Natural killer cell treated with Interleukin-12 subunit alpha and Interleukin-12 subunit beta and Interleukin-15 and Interleukin-18, amount 100 ng/mL, for 72 hours (primary cell): ENCODE data around the gene PDYN. TPM values are rescaled to one million over a fixed set of nuclear protein-coding genes. Genes with fewer than 3 reads are reported as not detected.

Experiments
- ATAC-seq, 2 donors: fragments of 150-1000 bp; cut with Tn5 transposase in 1 of 2; sonication (Bioruptor Pico), chemical (Tn5 transposase) in 1 of 2; 2 replicates each; pipeline ENCODE4 v1.10.0; 2021
- DNase-seq: peaks from one replicate; pipeline ENCODE4 v3.0.0; 2022; ENCODE audit warnings: low spot score
- H3K27ac Mint-ChIP-seq, 2 donors: 1 replicate in 1 of 2; 2 replicates in 1 of 2; pipeline ENCODE4 v1.8.0; 2022; ENCODE audit warnings: mixed read lengths in 2 of 2, mild to moderate bottlenecking in 1 of 2, moderate library complexity in 1 of 2
- H3K27me3 Mint-ChIP-seq, 2 donors: 1 replicate in 1 of 2; 2 replicates in 1 of 2; pipeline ENCODE4 v1.8.0; 2022; ENCODE audit warnings: mixed read lengths in 2 of 2
- H3K36me3 Mint-ChIP-seq: one replicate; pipeline ENCODE4 v1.8.0; 2022; ENCODE audit warnings: mixed read lengths
- H3K4me1 Mint-ChIP-seq, 2 donors: 1 replicate in 1 of 2; 2 replicates in 1 of 2; pipeline ENCODE4 v1.8.0; 2022; ENCODE audit warnings: low read depth in 2 of 2, mixed read lengths in 2 of 2, mild to moderate bottlenecking in 1 of 2
- H3K4me3 Mint-ChIP-seq: one replicate; pipeline ENCODE4 v1.8.0; 2022; ENCODE audit warnings: mixed read lengths
- H3K9me3 Mint-ChIP-seq: 2 replicates; pipeline ENCODE4 v1.8.0; 2022; ENCODE audit warnings: mixed read lengths
- total RNA-seq, 2 donors: library from RNA; stranded (reverse); gene quantifications; one replicate each; pipeline ENCODE4 v1.2.3, GENCODE V29; 2022

Gene PDYN
- total RNA-seq, 2 donors from 2014 or later = not detected

DNA sequence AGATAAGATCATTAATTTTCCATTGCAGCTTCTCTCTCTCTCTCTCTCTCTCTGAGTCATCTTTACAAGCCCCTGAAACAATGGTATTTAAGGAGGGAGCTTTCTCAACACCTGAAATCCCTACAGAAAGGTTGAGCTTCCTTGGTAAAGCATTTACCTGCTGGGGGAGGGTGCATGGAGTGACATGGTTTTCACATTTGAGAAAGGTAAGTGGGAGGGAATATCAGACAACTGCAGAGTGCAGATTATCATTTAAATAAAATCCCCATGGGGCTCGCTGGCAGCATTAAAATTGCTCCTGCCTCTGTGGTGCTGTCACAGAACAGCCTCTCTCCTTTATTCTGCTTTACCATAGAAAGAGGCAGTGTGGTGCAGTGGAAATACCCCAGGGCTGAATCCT, 10.3 kb upstream of the PDYN start:
- Mint-ChIP-seq H3K36me3 (no peaks in the 10 kb centered on the region), H3K27ac (no peak overlapping the region), H3K27me3 (peaks cover 3 to 4% of the 10 kb centered on the region in 2 donors), H3K9me3 (no peaks in the 10 kb centered on the region), H3K4me1 (no peaks in the 10 kb centered on the region), H3K4me3 (no peak overlapping the region)
- DNase-seq (no peak), ATAC-seq (no peak)

DNA sequence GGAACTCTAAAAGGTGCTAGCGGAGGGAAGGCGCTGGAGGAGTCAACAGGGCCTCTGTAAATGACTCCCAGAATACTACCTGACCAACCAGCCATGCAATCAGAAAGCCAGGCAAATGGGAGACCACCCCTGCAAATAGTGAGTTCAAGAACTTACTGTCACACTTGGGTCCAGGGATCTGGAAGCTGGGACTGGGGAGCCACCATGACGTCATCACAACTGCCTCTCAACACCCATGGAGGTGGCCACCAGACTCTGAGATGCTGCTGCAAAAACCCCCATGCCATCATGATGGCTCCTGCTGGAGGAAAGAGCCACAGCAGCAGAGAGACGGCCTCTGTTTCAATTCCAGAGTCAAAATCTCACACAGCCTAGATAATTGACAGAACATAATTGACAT, 8.5 kb upstream of the PDYN start:
- H3K36me3 Mint-ChIP-seq = no peaks in the 10 kb centered on the region
- H3K27ac Mint-ChIP-seq = no peak overlapping the region
- H3K4me1 Mint-ChIP-seq = no peaks in the 10 kb centered on the region
- no peak overlapping the region for H3K4me3 Mint-ChIP-seq
- H3K9me3 Mint-ChIP-seq = no peaks in the 10 kb centered on the region
- ATAC-seq = no peak
- peaks cover 13 to 16% of the 10 kb centered on the region in 2 donors for H3K27me3 Mint-ChIP-seq
- no peak for DNase-seq

GRCh38 chr20:2001119-2001518, 7.3 kb upstream of the PDYN start:
- no peak for DNase-seq
- Mint-ChIP-seq H3K27me3 (peaks cover 21 to 28% of the 10 kb centered on the region in 2 donors), H3K9me3 (no peaks in the 10 kb centered on the region), H3K36me3 (no peaks in the 10 kb centered on the region), H3K27ac (no peak overlapping the region), H3K4me1 (no peaks in the 10 kb centered on the region), H3K4me3 (no peak overlapping the region)
- no peak for ATAC-seq

- Mint-ChIP-seq H3K9me3 (no peaks in the 10 kb centered on the region), H3K36me3 (no peaks in the 10 kb centered on the region), H3K4me3 (no peak overlapping the region), H3K27me3 (peaks cover 21 to 30% of the 10 kb centered on the region in 2 donors), H3K4me1 (no peaks in the 10 kb centered on the region), H3K27ac (no peak overlapping the region)
- no peak for DNase-seq
- ATAC-seq = no peak
Measured at GRCh38 chr20:2000285-2000684, 6.4 kb upstream of the PDYN start.

DNA sequence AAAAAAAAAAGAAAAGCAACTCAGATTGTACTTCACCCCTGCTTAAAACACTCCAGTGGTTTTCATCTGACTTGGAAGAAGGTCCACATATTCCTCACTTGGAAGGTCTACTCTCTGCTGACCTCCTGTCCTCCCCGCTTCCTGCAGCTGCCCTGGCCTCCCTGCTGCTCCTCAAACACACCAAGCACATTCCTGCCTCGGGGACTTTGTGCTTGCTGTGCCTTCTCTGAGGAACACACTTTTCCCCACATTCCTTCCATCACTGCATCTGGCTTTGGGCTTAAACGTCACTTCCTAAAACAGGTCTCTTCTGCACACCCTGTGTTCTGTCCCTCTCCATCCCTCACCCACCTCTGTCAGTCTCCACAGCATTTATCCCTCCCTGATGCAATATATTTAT, 4.9 kb upstream of the PDYN start:
- Mint-ChIP-seq H3K27ac (no peak overlapping the region), H3K4me3 (no peak overlapping the region), H3K36me3 (no peaks in the 10 kb centered on the region), H3K4me1 (no peaks in the 10 kb centered on the region), H3K27me3 (peaks cover 26 to 39% of the 10 kb centered on the region in 2 donors), H3K9me3 (no peaks in the 10 kb centered on the region)
- no peak for DNase-seq
- no peak for ATAC-seq

GRCh38 chr20:1998193-1998520, 4.3 kb upstream of the PDYN start:
- no peaks in the 10 kb centered on the region for H3K36me3 Mint-ChIP-seq
- H3K4me3 Mint-ChIP-seq = no peak overlapping the region
- H3K27me3 Mint-ChIP-seq = peaks cover 26 to 39% of the 10 kb centered on the region in 2 donors
- H3K4me1 Mint-ChIP-seq = no peaks in the 10 kb centered on the region
- no peak overlapping the region for H3K27ac Mint-ChIP-seq
- ATAC-seq (no peak), DNase-seq (no peak)
- no peaks in the 10 kb centered on the region for H3K9me3 Mint-ChIP-seq

DNA sequence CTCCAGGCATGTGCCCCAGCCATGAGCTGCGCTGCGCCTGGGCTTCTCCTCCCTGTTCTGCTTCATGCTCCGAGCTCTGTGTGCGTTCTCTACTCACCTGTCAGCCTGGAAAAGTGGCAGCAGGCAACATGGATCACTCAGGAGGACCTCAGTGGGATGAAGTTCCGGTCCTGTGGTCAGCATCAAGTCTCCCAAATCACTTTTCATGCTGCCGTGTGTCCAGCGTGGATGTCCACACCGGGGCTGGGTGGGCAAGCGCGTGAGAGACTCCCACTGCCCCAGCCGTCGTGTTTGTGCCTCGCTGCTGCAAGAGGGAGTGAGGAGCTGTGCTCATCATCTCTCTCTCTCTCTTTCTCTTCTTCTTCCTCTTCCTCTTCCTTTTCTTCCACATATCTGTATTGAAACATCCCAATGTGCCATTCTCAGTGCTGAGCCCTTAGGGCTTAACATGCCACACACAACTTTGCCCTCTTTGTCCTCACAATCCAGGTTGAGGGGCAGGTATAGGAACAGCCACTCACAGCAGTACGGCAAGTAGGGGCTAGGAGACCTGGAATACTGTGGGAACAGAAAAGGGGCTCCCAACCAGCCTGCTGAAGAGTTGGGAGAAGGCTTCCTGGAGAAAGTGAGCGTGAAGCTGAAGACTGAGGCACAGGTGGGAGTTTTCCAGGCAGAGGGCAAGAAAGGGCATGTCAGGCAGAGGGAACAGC, 3.8 kb upstream of the PDYN start:
- ATAC-seq (no peak), DNase-seq (no peak)
- no peak overlapping the region for H3K4me3 Mint-ChIP-seq
- H3K27me3 Mint-ChIP-seq = peaks cover 26 to 39% of the 10 kb centered on the region in 2 donors
- H3K36me3 Mint-ChIP-seq = no peaks in the 10 kb centered on the region
- H3K9me3 Mint-ChIP-seq = no peaks in the 10 kb centered on the region
- no peaks in the 10 kb centered on the region for H3K4me1 Mint-ChIP-seq
- H3K27ac Mint-ChIP-seq = no peak overlapping the region

GRCh38 chr20:1995531-1996310, 1.9 kb upstream of the PDYN start:
- no peaks in the 10 kb centered on the region for H3K9me3 Mint-ChIP-seq
- no peak for DNase-seq
- ATAC-seq = no peak
- H3K4me3 Mint-ChIP-seq = no peak overlapping the region
- H3K36me3 Mint-ChIP-seq = no peaks in the 10 kb centered on the region
- peaks cover 27 to 42% of the 10 kb centered on the region in 2 donors for H3K27me3 Mint-ChIP-seq
- no peaks in the 10 kb centered on the region for H3K4me1 Mint-ChIP-seq
- H3K27ac Mint-ChIP-seq = no peak overlapping the region

DNA sequence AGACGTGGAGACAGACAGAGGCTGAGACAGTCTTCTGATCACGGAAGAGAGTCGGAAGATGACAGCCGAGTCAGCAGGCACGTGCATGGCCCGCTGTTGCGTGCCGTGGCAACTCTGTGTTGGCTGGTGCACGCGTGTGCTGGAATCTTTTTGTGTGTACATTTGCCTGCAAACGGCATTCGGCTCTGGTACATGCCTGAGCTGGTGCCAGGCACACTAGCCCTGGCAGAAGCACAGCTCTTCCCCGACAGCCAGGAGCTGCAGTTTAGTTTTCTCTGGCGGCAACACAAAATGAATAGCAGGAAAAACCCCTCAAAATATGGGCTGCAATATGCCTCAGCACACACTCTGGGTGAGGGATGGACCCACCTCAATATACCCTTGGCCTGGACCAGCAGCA, 769 bp upstream of the PDYN start:
- Mint-ChIP-seq H3K27ac (no peak overlapping the region), H3K27me3 (peaks cover 33 to 50% of the 10 kb centered on the region in 2 donors), H3K4me1 (no peaks in the 10 kb centered on the region), H3K9me3 (no peaks in the 10 kb centered on the region), H3K36me3 (no peaks in the 10 kb centered on the region), H3K4me3 (no peak overlapping the region)
- DNase-seq (no peak), ATAC-seq (no peak)

DNA sequence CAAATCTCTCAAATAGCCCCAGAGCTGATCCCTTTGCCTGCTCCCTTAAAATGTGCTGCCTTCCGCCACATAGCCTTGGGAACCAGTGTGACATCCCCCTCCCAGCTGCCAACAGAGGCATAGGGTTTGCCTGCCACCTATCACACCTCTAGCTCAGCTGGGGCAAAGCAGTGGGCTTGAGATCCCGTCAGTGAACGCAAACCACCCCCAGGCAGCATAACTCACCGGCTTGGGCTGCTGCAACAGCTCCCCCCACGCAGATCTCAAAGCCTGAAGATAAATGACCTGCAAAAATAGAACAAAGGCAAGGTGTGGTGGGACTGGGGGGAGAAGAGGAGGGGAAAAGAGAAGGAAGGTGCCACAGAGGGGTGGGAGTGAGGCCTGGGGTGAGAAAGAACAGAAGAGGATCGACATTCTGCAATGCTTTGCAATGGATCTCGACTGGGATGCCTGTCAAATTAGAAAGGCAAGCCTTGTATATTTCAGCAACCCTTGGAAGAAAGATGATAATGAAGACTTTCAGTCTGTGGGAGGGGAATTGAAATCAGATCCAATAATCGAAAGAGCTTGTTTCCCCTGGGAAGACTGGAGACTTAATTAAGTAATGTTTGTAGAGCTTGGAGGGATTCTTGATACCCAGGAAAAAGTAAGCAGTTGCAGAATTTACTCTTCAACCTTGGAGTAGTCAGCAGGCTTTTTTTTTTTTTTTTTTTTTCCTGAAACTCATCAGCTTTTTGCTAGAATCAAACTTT, 1.3 kb downstream of the PDYN start:
- Mint-ChIP-seq H3K27me3 (peaks cover 26 to 35% of the 10 kb centered on the region in 2 donors), H3K4me1 (no peaks in the 10 kb centered on the region), H3K27ac (no peak overlapping the region), H3K36me3 (no peaks in the 10 kb centered on the region), H3K9me3 (no peaks in the 10 kb centered on the region), H3K4me3 (no peak overlapping the region)
- ATAC-seq (no peak), DNase-seq (no peak)

DNA sequence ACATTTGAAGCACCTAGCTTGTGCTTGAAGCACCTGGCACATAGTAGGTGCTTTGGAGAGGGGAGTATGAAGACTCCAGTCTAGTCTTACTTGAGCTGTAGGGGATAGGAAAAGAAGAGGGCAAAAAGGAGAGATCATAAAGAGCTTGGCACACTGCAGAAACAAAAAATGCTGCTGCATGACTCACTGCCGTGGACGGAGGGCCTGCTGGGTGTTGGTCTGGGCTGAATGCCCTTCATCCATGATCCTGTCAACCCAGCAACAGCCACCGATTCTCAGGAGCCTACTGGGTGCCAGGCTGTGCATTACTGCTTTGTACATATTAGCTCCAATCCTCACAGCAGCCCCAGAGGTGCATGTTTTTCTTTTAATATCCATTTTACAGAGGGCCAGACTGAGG, 6.0 kb downstream of the PDYN start:
- Mint-ChIP-seq H3K4me1 (no peaks in the 10 kb centered on the region), H3K27ac (no peak overlapping the region), H3K27me3 (peaks cover 35 to 43% of the 10 kb centered on the region in 2 donors), H3K9me3 (no peaks in the 10 kb centered on the region), H3K36me3 (no peaks in the 10 kb centered on the region), H3K4me3 (no peak overlapping the region)
- no peak for ATAC-seq
- no peak for DNase-seq

GRCh38 chr20:1983301-1983700, 10.6 kb downstream of the PDYN start:
- no peak overlapping the region for H3K4me3 Mint-ChIP-seq
- ATAC-seq (no peak), DNase-seq (no peak)
- no peaks in the 10 kb centered on the region for H3K36me3 Mint-ChIP-seq
- H3K27ac Mint-ChIP-seq = no peak overlapping the region
- H3K4me1 Mint-ChIP-seq = no peaks in the 10 kb centered on the region
- peaks cover 30 to 39% of the 10 kb centered on the region in 2 donors for H3K27me3 Mint-ChIP-seq
- H3K9me3 Mint-ChIP-seq = no peaks in the 10 kb centered on the region

DNA sequence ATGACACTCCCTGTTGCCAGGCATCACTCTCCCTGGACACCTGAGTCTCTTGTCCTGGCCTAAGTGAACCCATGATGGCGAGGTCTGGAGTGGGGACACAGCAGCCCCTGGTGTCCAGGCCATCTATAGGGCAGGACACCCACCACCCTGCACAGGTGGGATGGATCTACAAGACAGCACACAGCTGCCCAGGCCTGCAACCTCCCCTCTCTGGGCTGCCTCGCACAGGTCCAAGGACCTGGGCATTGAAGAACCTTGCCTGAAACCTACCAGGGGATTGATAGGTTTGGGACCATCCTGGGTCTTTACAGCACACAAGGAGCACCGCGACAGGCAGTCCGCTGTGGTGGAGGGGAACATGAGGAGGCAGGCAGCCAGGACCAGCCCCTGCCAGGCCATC, 11.2 kb downstream of the PDYN start:
- no peak for DNase-seq
- no peaks in the 10 kb centered on the region for H3K4me1 Mint-ChIP-seq
- H3K9me3 Mint-ChIP-seq = no peaks in the 10 kb centered on the region
- no peak overlapping the region for H3K4me3 Mint-ChIP-seq
- peak in 1 of 2 donors; percentile 29 for ATAC-seq
- peaks cover 35 to 43% of the 10 kb centered on the region in 2 donors for H3K27me3 Mint-ChIP-seq
- H3K27ac Mint-ChIP-seq = no peak overlapping the region
- no peaks in the 10 kb centered on the region for H3K36me3 Mint-ChIP-seq
